Osteoblast (primary cell): Measurements from ENCODE around the gene FHIT. TPM values are rescaled to one million over a fixed set of nuclear protein-coding genes. Genes with fewer than 3 reads are reported as not detected.
"Not testable (repeated sequence)": the region's sequence is repeated elsewhere in the genome, so short reads cannot be mapped to it uniquely, and the experiment has no call there.

Source experiments
- DNase-seq: peaks from one replicate; pipeline ENCODE4 v3.0.0; 2011; ENCODE audit warnings: low spot score, mixed read lengths; ENCODE audit not compliant: insufficient read length; ENCODE audit errors: missing footprints
- H2AFZ ChIP-seq: 2 replicates; pipeline ENCODE4 v1.6.0; 2011; ENCODE audit warnings: mild to moderate bottlenecking, low read length
- H3K27ac ChIP-seq: 2 replicates; pipeline ENCODE4 v1.5.1; 2011; ENCODE audit warnings: mild to moderate bottlenecking, low read depth, low read length, moderate library complexity
- H3K27me3 ChIP-seq: 2 replicates; pipeline ENCODE4 v1.6.0; 2012; ENCODE audit warnings: mild to moderate bottlenecking, control low read depth, inconsistent platforms, low read length, moderate library complexity; ENCODE audit not compliant: insufficient read depth
- H3K36me3 ChIP-seq: 2 replicates; pipeline ENCODE4 v1.5.1; 2011; ENCODE audit warnings: mild to moderate bottlenecking, low read length, control low read depth, moderate library complexity; ENCODE audit not compliant: insufficient read depth
- H3K4me1 ChIP-seq: 2 replicates; pipeline ENCODE4 v1.5.1; 2011; ENCODE audit warnings: mild to moderate bottlenecking, low read length, control low read depth, moderate library complexity; ENCODE audit not compliant: insufficient read depth
- H3K4me2 ChIP-seq: 2 replicates; pipeline ENCODE4 v1.6.0; 2011; ENCODE audit warnings: mild to moderate bottlenecking, low read length; ENCODE audit not compliant: insufficient read depth
- H3K4me3 ChIP-seq: fragments of 200-600 bp; sonication (generic); 3 replicates; pipeline ENCODE4 v1.5.1; 2012; ENCODE audit warnings: mild to moderate bottlenecking, low read length, inconsistent platforms; ENCODE audit not compliant: insufficient read depth
- H3K79me2 ChIP-seq: 2 replicates; pipeline ENCODE4 v1.6.0; 2012; ENCODE audit warnings: mild to moderate bottlenecking, low read length, control low read depth, inconsistent platforms; ENCODE audit not compliant: insufficient read depth
- H3K9me3 ChIP-seq: 2 replicates; pipeline ENCODE4 v1.5.1; 2011; ENCODE audit warnings: low read depth, low read length, control low read depth
- H4K20me1 ChIP-seq: 2 replicates; pipeline ENCODE4 v1.6.0; 2012; ENCODE audit warnings: mild to moderate bottlenecking, low read length, control low read depth; ENCODE audit not compliant: insufficient read depth
- CTCF ChIP-seq: IDR thresholded peaks from 2 replicates; pipeline ENCODE4 v1.5.1; 2011; ENCODE audit warnings: mild to moderate bottlenecking, low read depth, low read length, moderate library complexity; ENCODE audit errors: extremely low read depth
- total RNA-seq: library from RNA; depleted of rRNA; stranded (reverse); fragments of >200 nt; gene quantifications from 2 replicates; pipeline ENCODE4 v1.2.3, GENCODE V29; 2012

FHIT gene
- total RNA-seq, 1 donor: 3.3 TPM

DNA sequence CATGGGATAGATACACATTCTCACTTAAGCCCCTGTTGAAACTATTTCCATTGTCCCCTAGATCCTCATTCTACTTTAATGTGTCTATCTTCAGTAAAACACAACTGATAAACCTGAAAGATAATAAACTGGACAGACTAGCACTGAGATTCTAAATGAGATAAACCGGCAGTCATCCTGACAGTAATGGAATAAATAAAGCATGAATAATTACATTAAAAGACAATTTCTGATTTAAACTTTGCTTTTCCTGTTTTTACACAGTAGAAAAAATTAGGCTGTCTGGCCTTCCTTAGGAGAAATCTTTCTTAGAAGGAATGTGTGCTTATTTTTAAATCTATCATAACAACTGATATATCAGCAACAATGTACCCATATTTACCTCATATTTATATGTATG, 232.4 kb downstream of the FHIT start:
- no peaks in the 10 kb centered on the region for H3K9me3 ChIP-seq
- no peak for DNase-seq
- no peaks in the 10 kb centered on the region for H3K79me2 ChIP-seq
- no peaks in the 10 kb centered on the region for H4K20me1 ChIP-seq
- H3K27ac ChIP-seq: no peak overlapping the region
- no peaks in the 10 kb centered on the region for H3K4me1 ChIP-seq
- no peak for TF ChIP-seq CTCF
- no peaks in the 10 kb centered on the region for H3K27me3 ChIP-seq
- H3K4me2 ChIP-seq: no peak overlapping the region
- H3K4me3 ChIP-seq: no peak overlapping the region
- H2AFZ ChIP-seq: no peak overlapping the region
- H3K36me3 ChIP-seq: no peaks in the 10 kb centered on the region

- not testable (repeated sequence) for DNase-seq, H3K4me1 ChIP-seq, H4K20me1 ChIP-seq, H2AFZ ChIP-seq, H3K4me2 ChIP-seq, H3K9me3 ChIP-seq, H3K27me3 ChIP-seq, H3K36me3 ChIP-seq, H3K27ac ChIP-seq, H3K4me3 ChIP-seq, H3K79me2 ChIP-seq
Measured at GRCh38 chr3:61017028-61017427, 234.2 kb downstream of the FHIT start.

GRCh38 chr3:61015859-61016258, 235.4 kb downstream of the FHIT start:
- Histone ChIP-seq H3K9me3 (no peaks in the 10 kb centered on the region), H4K20me1 (no peaks in the 10 kb centered on the region), H3K36me3 (no peaks in the 10 kb centered on the region), H3K27me3 (no peaks in the 10 kb centered on the region), H3K79me2 (no peaks in the 10 kb centered on the region), H3K4me2 (no peak overlapping the region), H3K4me3 (no peak overlapping the region), H3K27ac (no peak overlapping the region), H3K4me1 (no peaks in the 10 kb centered on the region), H2AFZ (no peak overlapping the region)
- DNase-seq: no peak
- TF ChIP-seq CTCF: no peak

GRCh38 chr3:61015408-61015807, 235.8 kb downstream of the FHIT start:
- H3K79me2 ChIP-seq: no peaks in the 10 kb centered on the region
- no peaks in the 10 kb centered on the region for H3K36me3 ChIP-seq
- no peak for TF ChIP-seq CTCF
- H3K4me2 ChIP-seq: no peak overlapping the region
- H4K20me1 ChIP-seq: no peaks in the 10 kb centered on the region
- no peak for DNase-seq
- no peaks in the 10 kb centered on the region for H3K27me3 ChIP-seq
- no peak overlapping the region for H3K27ac ChIP-seq
- H3K4me3 ChIP-seq: no peak overlapping the region
- H3K4me1 ChIP-seq: no peaks in the 10 kb centered on the region
- no peak overlapping the region for H2AFZ ChIP-seq
- H3K9me3 ChIP-seq: no peaks in the 10 kb centered on the region

DNA sequence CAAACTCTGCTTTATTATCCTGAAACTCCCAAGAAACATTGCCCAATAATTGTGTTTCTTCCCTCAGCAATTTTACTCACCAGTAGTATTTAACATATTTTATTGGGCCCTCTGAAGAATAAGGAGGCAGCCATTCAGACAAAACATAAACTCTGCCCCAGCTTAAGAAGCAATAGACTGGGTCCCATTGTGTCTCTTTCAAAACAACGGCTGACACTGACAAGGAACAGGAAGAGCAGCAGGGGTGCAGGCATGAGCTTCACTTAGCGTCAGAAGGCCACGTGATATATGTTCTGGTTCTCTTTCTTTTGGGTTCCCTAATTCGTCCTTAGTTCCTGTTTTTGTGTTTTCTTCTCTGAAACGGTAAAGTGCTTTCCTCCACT, 242.3 kb downstream of the FHIT start:
- Histone ChIP-seq H3K27ac (no peak overlapping the region), H3K36me3 (no peaks in the 10 kb centered on the region), H3K4me1 (no peaks in the 10 kb centered on the region), H3K27me3 (no peaks in the 10 kb centered on the region), H3K4me3 (no peak overlapping the region), H3K79me2 (no peaks in the 10 kb centered on the region), H3K9me3 (no peaks in the 10 kb centered on the region), H2AFZ (no peak overlapping the region), H3K4me2 (no peak overlapping the region), H4K20me1 (no peaks in the 10 kb centered on the region)
- no peak for DNase-seq
- TF ChIP-seq CTCF: no peak
